Measurements from ENCODE around the gene PAX5. TPM values are rescaled to one million over a fixed set of nuclear protein-coding genes. Genes with fewer than 3 reads are reported as not detected.

PAX5 gene
- total RNA-seq, 4 donors from 2014 or later = 0.95 to 61.9 (median 3.6) TPM; not detected in 1

DNA sequence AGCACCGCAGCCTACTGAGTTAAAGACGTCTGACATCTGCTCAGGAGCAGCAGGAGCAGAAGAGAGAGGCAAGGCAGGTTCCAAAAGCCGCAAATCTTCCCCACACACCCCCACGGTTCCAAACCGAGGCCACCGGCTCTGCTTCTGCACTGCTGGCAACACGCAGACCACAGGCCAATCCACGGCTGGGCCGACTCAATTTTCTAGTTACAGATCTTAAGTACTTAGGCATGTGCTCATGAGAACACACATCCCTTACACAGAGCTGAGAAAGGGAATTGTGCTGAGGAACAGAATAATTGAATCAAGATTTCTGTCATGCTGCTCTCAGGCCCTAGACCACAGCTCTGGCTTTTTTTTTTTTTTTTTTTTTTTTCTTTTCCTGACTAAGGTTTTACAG lies 32.6 kb downstream of the PAX5 start:
- peak overlapping the region in 2 of 4 donors; percentile 72 to 80 for H3K27ac ChIP-seq
- H3K9me3 ChIP-seq = no peaks in the 10 kb centered on the region
- DNase-seq = no peak
- no peaks in the 10 kb centered on the region for H3K27me3 ChIP-seq
- no peaks in the 10 kb centered on the region for H3K36me3 ChIP-seq
- no peak for TF ChIP-seq POLR2A (IDR thresholded peaks at IDR 0.05)
- TF ChIP-seq, protein P1, sequence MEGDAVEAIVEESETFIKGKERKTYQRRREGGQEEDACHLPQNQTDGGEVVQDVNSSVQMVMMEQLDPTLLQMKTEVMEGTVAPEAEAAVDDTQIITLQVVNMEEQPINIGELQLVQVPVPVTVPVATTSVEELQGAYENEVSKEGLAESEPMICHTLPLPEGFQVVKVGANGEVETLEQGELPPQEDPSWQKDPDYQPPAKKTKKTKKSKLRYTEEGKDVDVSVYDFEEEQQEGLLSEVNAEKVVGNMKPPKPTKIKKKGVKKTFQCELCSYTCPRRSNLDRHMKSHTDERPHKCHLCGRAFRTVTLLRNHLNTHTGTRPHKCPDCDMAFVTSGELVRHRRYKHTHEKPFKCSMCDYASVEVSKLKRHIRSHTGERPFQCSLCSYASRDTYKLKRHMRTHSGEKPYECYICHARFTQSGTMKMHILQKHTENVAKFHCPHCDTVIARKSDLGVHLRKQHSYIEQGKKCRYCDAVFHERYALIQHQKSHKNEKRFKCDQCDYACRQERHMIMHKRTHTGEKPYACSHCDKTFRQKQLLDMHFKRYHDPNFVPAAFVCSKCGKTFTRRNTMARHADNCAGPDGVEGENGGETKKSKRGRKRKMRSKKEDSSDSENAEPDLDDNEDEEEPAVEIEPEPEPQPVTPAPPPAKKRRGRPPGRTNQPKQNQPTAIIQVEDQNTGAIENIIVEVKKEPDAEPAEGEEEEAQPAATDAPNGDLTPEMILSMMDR (IDR thresholded peaks at IDR 0.05) = no peak
- peaks cover 0 to 15% (median under 1%) of the 10 kb centered on the region in 4 donors for H3K4me1 ChIP-seq
- H3K4me3 ChIP-seq = no peak overlapping the region

DNA sequence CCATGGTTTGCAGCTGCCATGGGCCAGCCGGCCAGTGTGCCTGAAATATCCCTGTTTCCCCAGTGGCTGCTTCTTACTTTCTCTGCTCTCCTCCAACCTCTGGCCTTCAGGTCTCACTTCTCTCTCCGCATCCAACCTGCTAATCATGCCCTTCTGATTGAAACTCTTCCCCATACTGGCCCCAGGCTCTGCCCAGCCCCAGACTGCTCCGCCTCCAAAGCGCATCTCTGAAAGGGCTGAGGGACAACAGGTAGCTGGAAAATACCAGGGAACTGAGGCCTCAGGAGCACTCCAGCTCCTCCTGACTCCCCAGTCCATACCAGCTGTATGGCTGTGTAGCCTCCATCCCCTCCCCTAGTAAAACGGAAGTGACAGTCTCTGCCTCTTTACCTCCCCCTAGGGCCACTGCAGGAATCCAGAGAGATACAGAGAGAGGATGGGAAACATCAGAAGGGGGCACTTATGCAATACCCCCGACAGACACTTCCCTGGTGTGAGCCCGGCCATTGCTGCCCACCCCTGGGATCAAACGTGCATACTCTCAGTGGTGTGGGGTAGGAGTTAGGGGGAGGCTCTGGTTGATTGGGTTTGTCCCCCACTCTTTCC lies 34.2 kb downstream of the PAX5 start:
- H3K27ac ChIP-seq = peak overlapping the region in 1 of 4 donors; percentile 80

DNA sequence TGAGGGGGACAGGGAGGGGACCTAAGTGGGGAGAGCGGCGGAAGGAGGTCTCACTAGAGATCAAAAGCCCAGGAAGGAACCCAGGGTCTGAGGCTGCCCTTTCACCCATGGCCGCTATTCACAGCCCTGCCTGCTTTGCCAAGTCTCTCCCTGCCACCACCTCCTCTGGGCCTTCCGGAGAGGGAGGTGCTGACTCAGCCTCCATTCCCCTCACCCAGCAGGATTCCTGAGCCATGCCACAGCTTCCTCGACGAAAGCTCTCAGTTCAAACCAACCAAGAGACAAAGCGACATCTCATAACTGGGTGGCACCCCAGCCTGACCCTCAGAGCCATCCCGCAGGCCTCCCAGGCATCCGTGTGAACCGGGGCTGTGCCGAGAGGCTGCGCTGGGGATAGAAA lies 36.7 kb downstream of the PAX5 start:
- Histone ChIP-seq H3K27me3 (no peaks in the 10 kb centered on the region), H3K4me3 (no peak overlapping the region), H3K36me3 (no peaks in the 10 kb centered on the region), H3K9me3 (no peaks in the 10 kb centered on the region), H3K4me1 (peaks cover 0 to 27% (median 7%) of the 10 kb centered on the region in 4 donors), H3K27ac (peak overlapping the region in 2 of 4 donors; percentile 80)
- DNase-seq = no peak
- TF ChIP-seq, protein P1 (IDR thresholded peaks at IDR 0.05) = no peak
- no peak for TF ChIP-seq POLR2A (IDR thresholded peaks at IDR 0.05)

More for the DNA sequence above, 34.2 kb downstream of the PAX5 start:
- Histone ChIP-seq H3K4me3 (no peak overlapping the region), H3K4me1 (peaks cover 0 to 24% (median 3%) of the 10 kb centered on the region in 4 donors), H3K9me3 (no peaks in the 10 kb centered on the region), H3K27me3 (no peaks in the 10 kb centered on the region), H3K36me3 (no peaks in the 10 kb centered on the region)
- TF ChIP-seq, protein P1 (IDR thresholded peaks at IDR 0.05) = peak in 1 of 6 experiments; percentile 19
- TF ChIP-seq POLR2A (IDR thresholded peaks at IDR 0.05) = no peak
- DNase-seq = no peak

DNA sequence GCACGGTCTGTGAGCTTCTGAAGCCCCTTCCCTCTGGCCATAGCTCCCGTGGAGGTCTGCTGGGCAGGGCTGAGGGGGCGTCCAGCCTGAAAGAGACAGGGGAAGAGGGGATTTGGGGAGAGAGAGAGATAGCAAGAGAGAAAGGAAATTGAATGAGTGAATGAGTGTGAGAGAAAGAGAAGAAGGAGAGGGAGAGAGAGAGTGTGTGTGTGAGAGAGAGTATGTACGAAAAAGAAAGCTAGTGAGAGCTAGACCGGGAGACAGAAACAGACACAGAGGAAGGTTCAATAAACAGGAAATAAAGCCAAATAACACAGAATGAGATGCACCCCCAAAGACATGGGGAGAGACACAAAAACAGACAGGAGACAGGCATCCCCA lies 37.4 kb downstream of the PAX5 start:
- Histone ChIP-seq H3K4me1 (peaks cover 0 to 21% (median 7%) of the 10 kb centered on the region in 4 donors), H3K4me3 (no peak overlapping the region), H3K27me3 (no peaks in the 10 kb centered on the region), H3K9me3 (no peaks in the 10 kb centered on the region), H3K27ac (peak overlapping the region in 2 of 4 donors; percentile 80), H3K36me3 (no peaks in the 10 kb centered on the region)
- TF ChIP-seq, protein P1 (IDR thresholded peaks at IDR 0.05) = no peak
- TF ChIP-seq POLR2A (IDR thresholded peaks at IDR 0.05) = no peak
- no peak for DNase-seq

DNA sequence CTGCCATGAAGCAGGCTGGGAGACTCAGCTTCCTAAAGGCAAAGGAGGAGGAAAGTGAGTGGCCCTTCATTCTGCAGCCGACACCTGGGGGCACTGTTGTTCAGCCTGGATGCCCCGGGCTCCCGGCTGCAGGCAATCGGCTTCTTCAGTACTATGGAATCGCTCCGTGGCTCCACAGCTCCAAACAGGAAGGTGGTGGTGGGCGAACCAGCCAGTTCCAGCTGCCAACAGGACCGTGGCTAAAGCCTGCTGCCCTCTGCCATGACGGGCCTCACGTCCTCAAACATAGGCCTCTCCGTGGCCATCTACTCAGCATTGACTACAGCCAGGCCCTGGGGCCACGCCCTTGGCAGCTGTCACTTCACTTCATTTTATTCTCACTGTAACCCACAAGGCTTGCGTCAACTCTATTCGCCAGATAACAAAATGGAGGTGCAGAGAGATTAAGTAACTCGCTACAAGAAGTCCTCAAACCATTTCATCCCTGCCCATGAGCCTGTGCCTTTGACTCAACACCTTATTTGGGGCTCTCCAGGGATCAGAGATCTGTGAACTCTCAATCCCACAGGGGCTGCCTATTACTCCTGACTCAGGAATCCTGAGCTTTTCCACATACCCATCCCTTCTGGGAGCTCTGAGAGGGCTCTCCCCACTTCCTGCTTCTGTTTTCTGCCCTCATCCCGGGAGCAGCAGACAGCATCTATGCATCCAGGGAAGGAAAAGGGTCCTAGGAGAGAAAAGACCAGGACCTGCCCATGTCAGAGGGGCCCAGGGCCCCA lies 38.0 kb downstream of the PAX5 start:
- H3K27ac ChIP-seq = peak overlapping the region in 2 of 4 donors; percentile 80
- TF ChIP-seq POLR2A (IDR thresholded peaks at IDR 0.05) = no peak
- TF ChIP-seq, protein P1 (IDR thresholded peaks at IDR 0.05) = peak; percentile 24 to 64 (median 60)

More for the DNA sequence above, 38.0 kb downstream of the PAX5 start:
- Histone ChIP-seq H3K36me3 (no peaks in the 10 kb centered on the region), H3K27me3 (no peaks in the 10 kb centered on the region), H3K4me3 (peak overlapping the region in 2 of 4 donors; percentile 31 to 41), H3K9me3 (peaks cover 0 to 4% (median 0%) of the 10 kb centered on the region in 4 donors), H3K4me1 (peaks cover 0 to 21% (median 7%) of the 10 kb centered on the region in 4 donors)
- DNase-seq = peak; percentile 75 to 85 (median 76)
